H9 (cell line): ENCODE data around the gene AKAP11. TPM values are rescaled to one million over a fixed set of nuclear protein-coding genes. Genes with fewer than 3 reads are reported as not detected.
"Not testable (repeated sequence)": the region's sequence is repeated elsewhere in the genome, so short reads cannot be mapped to it uniquely, and the experiment has no call there.

Experiments used
- DNase-seq: peaks from one replicate; pipeline ENCODE4 v3.0.0-alpha.2; 2017
- H2AFZ ChIP-seq: one replicate; pipeline ENCODE4 v1.6.1; 2013; ENCODE audit warnings: mild to moderate bottlenecking, low read length, control low read depth, moderate library complexity
- H2AK5ac ChIP-seq: 2 replicates; pipeline ENCODE4 v1.6.1; 2013; ENCODE audit warnings: low read length, control low read depth, mixed read lengths; ENCODE audit not compliant: insufficient read length
- H2BK120ac ChIP-seq: one replicate; pipeline ENCODE4 v1.6.1; 2013; ENCODE audit warnings: low read depth, mild to moderate bottlenecking, low read length, control low read depth, inconsistent platforms; ENCODE audit not compliant: poor library complexity, severe bottlenecking
- H2BK12ac ChIP-seq: 2 replicates; pipeline ENCODE4 v1.6.1; 2013; ENCODE audit warnings: low read length, control low read depth, mixed read lengths, low read depth; ENCODE audit not compliant: insufficient read length
- H2BK15ac ChIP-seq: 2 replicates; pipeline ENCODE4 v1.6.1; 2013; ENCODE audit warnings: low read depth, low read length, control low read depth
- H2BK20ac ChIP-seq: one replicate; pipeline ENCODE4 v1.6.1; 2013; ENCODE audit warnings: low read depth, mild to moderate bottlenecking, low read length, control low read depth, inconsistent platforms; ENCODE audit not compliant: poor library complexity, severe bottlenecking
- H2BK5ac ChIP-seq: 2 replicates; pipeline ENCODE4 v1.6.1; 2013; ENCODE audit warnings: low read length, control low read depth, mixed read lengths; ENCODE audit not compliant: insufficient read length
- H3K14ac ChIP-seq: 2 replicates; pipeline ENCODE4 v1.6.1; 2013; ENCODE audit warnings: low read length, control low read depth; ENCODE audit not compliant: insufficient read depth
- H3K18ac ChIP-seq: 2 replicates; pipeline ENCODE4 v1.6.1; 2013; ENCODE audit warnings: low read depth, mild to moderate bottlenecking, mixed read lengths, low read length, control low read depth; ENCODE audit not compliant: insufficient read length
- H3K23ac ChIP-seq: 2 replicates; pipeline ENCODE4 v1.6.1; 2013; ENCODE audit warnings: low read length, control low read depth, mixed read lengths, low read depth; ENCODE audit not compliant: insufficient read length
- H3K23me2 ChIP-seq: 2 replicates; pipeline ENCODE4 v1.6.1; 2013; ENCODE audit warnings: low read depth, mild to moderate bottlenecking, mixed read lengths, low read length, control low read depth; ENCODE audit not compliant: insufficient read length, poor library complexity, severe bottlenecking
- H3K27ac ChIP-seq: 2 replicates; pipeline ENCODE4 v1.5.1; 2013; ENCODE audit warnings: low read length, control low read depth, mixed read lengths, low read depth; ENCODE audit not compliant: insufficient read length
- H3K27me3 ChIP-seq: 2 replicates; pipeline ENCODE4 v1.6.1; 2013; ENCODE audit warnings: low read length, control low read depth, inconsistent platforms; ENCODE audit not compliant: insufficient read depth
- H3K4ac ChIP-seq: 2 replicates; pipeline ENCODE4 v1.6.1; 2013; ENCODE audit warnings: low read depth, mild to moderate bottlenecking, control low read depth, inconsistent platforms, low read length, moderate library complexity
- H3K4me1 ChIP-seq: 2 replicates; pipeline ENCODE4 v1.6.1; 2013; ENCODE audit warnings: low read length, control low read depth, inconsistent platforms; ENCODE audit not compliant: insufficient read depth
- H3K4me2 ChIP-seq: 2 replicates; pipeline ENCODE4 v1.6.1; 2013; ENCODE audit warnings: low read length, control low read depth, mixed read lengths; ENCODE audit not compliant: insufficient read length, insufficient read depth
- H3K56ac ChIP-seq: 2 replicates; pipeline ENCODE4 v1.6.1; 2013; ENCODE audit warnings: low read depth, mild to moderate bottlenecking, mixed read lengths, low read length, control low read depth; ENCODE audit not compliant: insufficient read length
- H3K79me1 ChIP-seq: 2 replicates; pipeline ENCODE4 v1.6.1; 2013; ENCODE audit warnings: low read depth, mild to moderate bottlenecking, moderate library complexity, low read length, control low read depth, inconsistent platforms; ENCODE audit not compliant: insufficient read depth, poor library complexity, severe bottlenecking
- H3K79me2 ChIP-seq: 2 replicates; pipeline ENCODE4 v1.6.1; 2013; ENCODE audit warnings: low read length, control low read depth, inconsistent platforms; ENCODE audit not compliant: insufficient read depth
- H3K9ac ChIP-seq: 2 replicates; pipeline ENCODE4 v1.6.1; 2013; ENCODE audit warnings: low read length, control low read depth, mixed read lengths; ENCODE audit not compliant: insufficient read length; ENCODE audit errors: extremely low read depth
- H3K9me3 ChIP-seq: one replicate; pipeline ENCODE4 v1.6.1; 2013; ENCODE audit warnings: low read depth, low read length, inconsistent platforms; ENCODE audit not compliant: control insufficient read depth
- H3T11ph ChIP-seq: one replicate; pipeline ENCODE4 v1.6.1; 2013; ENCODE audit warnings: mild to moderate bottlenecking, low read length, control low read depth, inconsistent platforms
- H4K20me1 ChIP-seq: one replicate; pipeline ENCODE4 v1.6.1; 2013; ENCODE audit not compliant: control insufficient read depth, insufficient read length, insufficient read depth
- H4K5ac ChIP-seq: 2 replicates; pipeline ENCODE4 v1.6.1; 2013; ENCODE audit warnings: low read depth, mild to moderate bottlenecking, mixed read lengths, low read length, control low read depth; ENCODE audit not compliant: insufficient read length
- H4K8ac ChIP-seq: replicated peaks from 2 replicates; pipeline ENCODE4 v1.6.1; 2013; ENCODE audit warnings: low read length, control low read depth, mixed read lengths, low read depth; ENCODE audit not compliant: insufficient read length
- H4K91ac ChIP-seq: 2 replicates; pipeline ENCODE4 v1.6.1; 2013; ENCODE audit warnings: low read depth, mild to moderate bottlenecking, moderate library complexity, mixed read lengths, low read length, control low read depth; ENCODE audit not compliant: insufficient read length
- H3K27ac Mint-ChIP-seq, 3 experiments: 2 replicates in 2 of 3; 3 replicates in 1 of 3; pipeline ENCODE4 v1.8.0; 2020 to 2021; ENCODE audit warnings: mixed read lengths in 3 of 3, mild to moderate bottlenecking in 1 of 3, moderate library complexity in 1 of 3
- H3K27me3 Mint-ChIP-seq: 2 replicates; pipeline ENCODE4 v1.8.0; 2021; ENCODE audit warnings: low read depth, mild to moderate bottlenecking, moderate library complexity, mixed read lengths
- H3K36me3 Mint-ChIP-seq, 3 experiments: 2 replicates in 2 of 3; 3 replicates in 1 of 3; pipeline ENCODE4 v1.8.0; 2020 to 2021; ENCODE audit warnings: low read depth in 3 of 3, mixed read lengths in 3 of 3; ENCODE audit not compliant: insufficient read depth in 1 of 3
- H3K4me1 Mint-ChIP-seq, 2 experiments: 2 replicates each; pipeline ENCODE4 v1.8.0; 2020; ENCODE audit warnings: mixed read lengths in 2 of 2
- H3K4me3 Mint-ChIP-seq, 2 experiments: 2 replicates in 1 of 2; 3 replicates in 1 of 2; pipeline ENCODE4 v1.8.0; 2020 to 2021; ENCODE audit warnings: mild to moderate bottlenecking in 2 of 2, mixed read lengths in 2 of 2, moderate library complexity in 1 of 2
- H3K9me3 Mint-ChIP-seq, 2 experiments: 2 replicates in 1 of 2; 3 replicates in 1 of 2; pipeline ENCODE4 v1.8.0; 2020; ENCODE audit warnings: mild to moderate bottlenecking in 2 of 2, mixed read lengths in 2 of 2, moderate library complexity in 1 of 2
- WGBS: extraction: QIAGEN DNeasy Blood & Tissue Kit; methylation state at CpG from one replicate; pipeline ENCODE4 v1.1.7; 2013; ENCODE audit warnings: missing lambda C conversion rate, low lambda C conversion rate, mixed read lengths; ENCODE audit not compliant: insufficient read length; ENCODE audit errors: extremely low coverage; 5-methylcytosine and 5-hydroxymethylcytosine counted together
- total RNA-seq: library from RNA; stranded (reverse); gene quantifications from 2 replicates; pipeline ENCODE4 v1.2.1, GENCODE V29; 2021
- TF ChIP-seq, protein P1 (sequence below): fragments of 200-600 bp; sonication (generic); conservative IDR thresholded peaks from 3 replicates; pipeline ENCODE4 v1.8.0; 2021; ENCODE audit warnings: antibody characterized with exemption, mild to moderate bottlenecking

AKAP11 gene
- total RNA-seq, 1 experiment from 2014 or later = 20.5 TPM

DNA sequence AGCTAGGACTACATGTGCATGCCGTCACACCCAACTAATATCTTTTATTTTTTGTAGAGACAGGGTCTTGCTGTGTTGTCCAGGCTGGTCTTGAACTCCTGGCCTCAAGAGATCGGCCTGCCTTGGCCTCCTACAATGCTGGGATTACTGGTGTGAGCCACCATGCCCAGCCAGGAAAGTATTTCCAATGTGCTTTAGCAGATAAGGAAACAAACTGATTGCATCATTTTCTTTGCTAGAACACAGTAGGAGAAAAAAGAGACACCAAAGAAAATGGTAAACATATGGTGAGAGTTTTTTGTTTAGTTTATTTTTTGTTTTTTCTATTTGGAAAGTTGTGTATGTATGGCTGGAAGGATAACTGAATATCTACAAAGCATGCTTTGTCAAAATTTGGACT, 46.9 kb upstream of the AKAP11 start:
- H2BK5ac ChIP-seq = no peak overlapping the region
- H3K79me1 ChIP-seq = no peaks in the 10 kb centered on the region
- no peaks in the 10 kb centered on the region for H4K20me1 ChIP-seq
- Mint-ChIP-seq H3K4me3 (no peak overlapping the region), H3K9me3 (no peaks in the 10 kb centered on the region), H3K27me3 (no peaks in the 10 kb centered on the region), H3K4me1 (peaks cover 19 to 20% of the 10 kb centered on the region in 2 experiments), H3K36me3 (peaks cover 9 to 13% (median 11%) of the 10 kb centered on the region in 3 experiments; a peak in 6 of 7 replicates), H3K27ac (no peak overlapping the region)
- no peak overlapping the region for H3K18ac ChIP-seq
- no peaks in the 10 kb centered on the region for H3K23me2 ChIP-seq
- H3K23ac ChIP-seq = no peak overlapping the region
- no peak overlapping the region for H2AFZ ChIP-seq
- H2BK20ac ChIP-seq = no peak overlapping the region
- H3K9me3 ChIP-seq = no peaks in the 10 kb centered on the region
- no peak overlapping the region for H2BK120ac ChIP-seq
- no peaks in the 10 kb centered on the region for H3K27me3 ChIP-seq
- H3K4me2 ChIP-seq = no peak overlapping the region
- no peak overlapping the region for H2BK12ac ChIP-seq
- no peak overlapping the region for H2BK15ac ChIP-seq
- DNase-seq = no peak
- H3K4ac ChIP-seq = no peak overlapping the region
- H2AK5ac ChIP-seq = no peak overlapping the region
- TF ChIP-seq, protein P1, sequence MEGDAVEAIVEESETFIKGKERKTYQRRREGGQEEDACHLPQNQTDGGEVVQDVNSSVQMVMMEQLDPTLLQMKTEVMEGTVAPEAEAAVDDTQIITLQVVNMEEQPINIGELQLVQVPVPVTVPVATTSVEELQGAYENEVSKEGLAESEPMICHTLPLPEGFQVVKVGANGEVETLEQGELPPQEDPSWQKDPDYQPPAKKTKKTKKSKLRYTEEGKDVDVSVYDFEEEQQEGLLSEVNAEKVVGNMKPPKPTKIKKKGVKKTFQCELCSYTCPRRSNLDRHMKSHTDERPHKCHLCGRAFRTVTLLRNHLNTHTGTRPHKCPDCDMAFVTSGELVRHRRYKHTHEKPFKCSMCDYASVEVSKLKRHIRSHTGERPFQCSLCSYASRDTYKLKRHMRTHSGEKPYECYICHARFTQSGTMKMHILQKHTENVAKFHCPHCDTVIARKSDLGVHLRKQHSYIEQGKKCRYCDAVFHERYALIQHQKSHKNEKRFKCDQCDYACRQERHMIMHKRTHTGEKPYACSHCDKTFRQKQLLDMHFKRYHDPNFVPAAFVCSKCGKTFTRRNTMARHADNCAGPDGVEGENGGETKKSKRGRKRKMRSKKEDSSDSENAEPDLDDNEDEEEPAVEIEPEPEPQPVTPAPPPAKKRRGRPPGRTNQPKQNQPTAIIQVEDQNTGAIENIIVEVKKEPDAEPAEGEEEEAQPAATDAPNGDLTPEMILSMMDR = no peak
- H3K9ac ChIP-seq = no peak overlapping the region
- no peak overlapping the region for H4K91ac ChIP-seq
- no CpG with 5 or more reads among the region's 2 CpGs for WGBS
- H4K8ac ChIP-seq = no peak overlapping the region
- H3T11ph ChIP-seq = no peak overlapping the region
- H3K27ac ChIP-seq = no peak overlapping the region
- H3K79me2 ChIP-seq = no peaks in the 10 kb centered on the region
- peaks cover 5% of the 10 kb centered on the region; the same call in 1 of the 2 replicates for H3K4me1 ChIP-seq
- H3K56ac ChIP-seq = no peak overlapping the region
- H4K5ac ChIP-seq = no peak overlapping the region
- H3K14ac ChIP-seq = no peak overlapping the region

DNA sequence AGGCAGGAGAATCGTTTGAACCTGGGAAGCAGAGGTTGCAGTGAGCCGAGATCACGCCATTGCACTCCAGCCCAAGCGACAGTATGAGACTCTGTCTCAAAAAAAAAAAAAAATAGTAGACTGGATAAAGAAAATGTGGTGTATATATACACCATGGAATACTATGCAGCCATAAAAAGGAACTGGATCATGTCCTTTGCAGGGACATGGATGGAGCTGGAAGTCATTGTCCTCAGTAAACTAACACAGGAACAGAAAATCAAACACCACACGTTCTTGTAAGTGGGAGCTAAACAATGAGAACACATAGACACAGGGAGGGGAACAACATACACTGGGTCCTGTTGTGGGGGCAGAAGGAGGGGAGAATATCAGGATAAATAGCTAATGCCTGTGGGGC, 45.2 kb upstream of the AKAP11 start:
- no CpG with 5 or more reads among the region's 5 CpGs for WGBS
- not testable (repeated sequence) for H3K18ac ChIP-seq, H3K27me3 Mint-ChIP-seq, H3K23ac ChIP-seq, H4K20me1 ChIP-seq, H2BK20ac ChIP-seq, H2AK5ac ChIP-seq, H3K4ac ChIP-seq, H3K27me3 ChIP-seq, H2BK5ac ChIP-seq, H4K5ac ChIP-seq, H3K4me2 ChIP-seq, H3K79me1 ChIP-seq, H3K56ac ChIP-seq, H2BK12ac ChIP-seq, H3K9me3 ChIP-seq, H2BK15ac ChIP-seq, H2BK120ac ChIP-seq, H3K9me3 Mint-ChIP-seq, H3K4me3 Mint-ChIP-seq, H3K27ac ChIP-seq, H4K91ac ChIP-seq, H2AFZ ChIP-seq, H3K9ac ChIP-seq, H3K14ac ChIP-seq, H3K27ac Mint-ChIP-seq, DNase-seq, H3K4me1 ChIP-seq, H3K79me2 ChIP-seq, H3T11ph ChIP-seq, H3K23me2 ChIP-seq, H4K8ac ChIP-seq
- Mint-ChIP-seq H3K36me3 (peaks cover 9 to 13% (median 11%) of the 10 kb centered on the region in 3 experiments; a peak in 6 of 7 replicates), H3K4me1 (peaks cover 6 to 11% of the 10 kb centered on the region in 2 experiments)
